GM21717 (cell line): ENCODE data around the gene BAIAP3.
"Not testable (repeated sequence)": the region's sequence is repeated elsewhere in the genome, so short reads cannot be mapped to it uniquely, and the experiment has no call there.

Experiments used
- ATAC-seq: cut with Tn5 transposase; IDR thresholded peaks from one replicate; pipeline ENCODE4 v1.9.1; 2021; ENCODE audit warnings: mild to moderate bottlenecking, moderate library complexity; ENCODE audit not compliant: unreplicated experiment

BAIAP3 gene, protein sequence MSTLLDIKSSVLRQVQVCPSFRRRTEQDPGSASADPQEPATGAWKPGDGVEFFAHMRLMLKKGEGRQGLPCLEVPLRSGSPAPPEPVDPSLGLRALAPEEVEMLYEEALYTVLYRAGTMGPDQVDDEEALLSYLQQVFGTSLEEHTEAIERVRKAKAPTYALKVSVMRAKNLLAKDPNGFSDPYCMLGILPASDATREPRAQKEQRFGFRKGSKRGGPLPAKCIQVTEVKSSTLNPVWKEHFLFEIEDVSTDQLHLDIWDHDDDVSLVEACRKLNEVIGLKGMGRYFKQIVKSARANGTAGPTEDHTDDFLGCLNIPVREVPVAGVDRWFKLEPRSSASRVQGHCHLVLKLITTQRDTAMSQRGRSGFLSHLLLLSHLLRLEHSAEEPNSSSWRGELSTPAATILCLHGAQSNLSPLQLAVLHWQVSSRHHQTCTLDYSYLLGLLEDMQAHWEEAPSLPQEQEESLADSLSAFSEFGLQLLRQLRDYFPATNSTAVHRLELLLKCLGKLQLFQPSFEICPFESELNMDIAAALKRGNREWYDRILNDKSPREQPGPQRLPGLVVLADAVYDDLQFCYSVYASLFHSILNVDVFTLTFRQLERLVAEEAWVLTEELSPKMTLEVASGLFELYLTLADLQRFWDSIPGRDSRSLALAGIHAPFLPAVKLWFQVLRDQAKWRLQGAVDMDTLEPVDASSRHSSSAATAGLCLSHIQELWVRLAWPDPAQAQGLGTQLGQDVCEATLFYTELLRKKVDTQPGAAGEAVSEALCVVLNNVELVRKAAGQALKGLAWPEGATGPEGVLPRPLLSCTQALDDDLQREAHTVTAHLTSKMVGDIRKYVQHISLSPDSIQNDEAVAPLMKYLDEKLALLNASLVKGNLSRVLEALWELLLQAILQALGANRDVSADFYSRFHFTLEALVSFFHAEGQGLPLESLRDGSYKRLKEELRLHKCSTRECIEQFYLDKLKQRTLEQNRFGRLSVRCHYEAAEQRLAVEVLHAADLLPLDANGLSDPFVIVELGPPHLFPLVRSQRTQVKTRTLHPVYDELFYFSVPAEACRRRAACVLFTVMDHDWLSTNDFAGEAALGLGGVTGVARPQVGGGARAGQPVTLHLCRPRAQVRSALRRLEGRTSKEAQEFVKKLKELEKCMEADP

DNA sequence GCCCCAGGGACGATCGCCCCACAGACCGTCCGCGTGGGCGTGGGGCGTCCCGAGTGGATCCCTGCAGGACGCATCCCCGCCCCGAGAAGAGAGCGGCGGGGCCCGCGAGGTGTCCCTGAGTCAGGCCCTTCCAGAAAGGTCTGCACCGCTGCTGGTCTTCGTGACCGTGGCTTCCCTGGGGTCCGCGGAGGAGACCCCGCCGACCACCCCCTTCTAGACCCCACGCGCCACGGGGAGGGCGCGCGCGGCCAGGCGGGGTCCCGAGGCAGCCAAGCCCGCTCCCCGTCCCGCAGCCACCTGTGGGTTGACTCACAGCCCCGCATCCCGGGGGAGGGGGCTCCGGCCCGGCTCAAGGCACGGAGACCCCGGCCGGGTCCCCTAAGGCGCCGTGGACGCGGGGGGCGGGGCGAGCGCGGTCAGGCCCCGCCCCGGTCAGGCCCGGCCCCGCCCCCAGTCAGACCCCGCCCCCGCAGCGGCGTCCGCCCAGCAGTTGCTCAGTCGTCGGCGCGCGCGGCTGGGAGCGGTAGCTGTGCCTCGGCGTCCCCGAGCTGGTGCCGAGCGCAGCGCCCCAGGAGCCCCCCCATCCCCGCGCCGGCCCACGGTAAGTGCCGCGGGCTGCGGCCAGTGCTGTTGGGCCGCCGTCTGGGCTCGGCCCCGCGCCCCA is at the start of gene BAIAP3:
Gene BAIAP3 (plus strand): TSS at position 497 of the 664 bp plus-strand sequence. CDS start 4,905 bp downstream, outside the sequence.
- ATAC-seq: no peak

DNA sequence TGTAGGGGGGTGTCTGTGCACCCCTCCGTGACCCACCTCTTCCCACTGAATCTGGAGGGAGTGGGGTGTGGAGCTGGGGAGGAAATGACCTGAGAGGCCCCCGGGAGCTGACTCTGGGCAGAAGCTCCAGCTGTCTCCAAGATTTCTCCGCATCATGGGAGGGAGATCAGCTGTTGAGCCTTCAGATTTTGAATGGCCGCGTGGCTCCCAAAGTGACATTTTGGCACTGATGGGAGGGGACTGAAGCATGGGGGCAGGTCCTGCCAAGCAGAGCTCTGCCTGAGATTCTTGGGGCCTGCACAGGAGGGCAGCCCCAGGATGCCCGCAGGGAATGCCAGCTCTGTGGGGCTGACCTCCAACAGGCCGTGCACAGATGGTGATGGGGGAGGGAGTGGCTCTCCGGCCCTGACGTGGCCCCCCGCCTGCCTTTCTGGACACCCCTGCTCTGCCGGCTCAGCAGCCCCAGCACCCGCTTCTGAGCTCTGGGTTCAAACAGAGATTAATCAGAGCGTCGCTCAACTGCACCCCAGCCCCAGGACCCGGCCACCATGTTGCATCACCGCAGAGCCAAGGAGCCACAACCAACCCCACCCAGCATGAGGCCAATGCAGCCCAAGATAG is 49.3 kb upstream of the BAIAP3 start:
- ATAC-seq: no peak

DNA sequence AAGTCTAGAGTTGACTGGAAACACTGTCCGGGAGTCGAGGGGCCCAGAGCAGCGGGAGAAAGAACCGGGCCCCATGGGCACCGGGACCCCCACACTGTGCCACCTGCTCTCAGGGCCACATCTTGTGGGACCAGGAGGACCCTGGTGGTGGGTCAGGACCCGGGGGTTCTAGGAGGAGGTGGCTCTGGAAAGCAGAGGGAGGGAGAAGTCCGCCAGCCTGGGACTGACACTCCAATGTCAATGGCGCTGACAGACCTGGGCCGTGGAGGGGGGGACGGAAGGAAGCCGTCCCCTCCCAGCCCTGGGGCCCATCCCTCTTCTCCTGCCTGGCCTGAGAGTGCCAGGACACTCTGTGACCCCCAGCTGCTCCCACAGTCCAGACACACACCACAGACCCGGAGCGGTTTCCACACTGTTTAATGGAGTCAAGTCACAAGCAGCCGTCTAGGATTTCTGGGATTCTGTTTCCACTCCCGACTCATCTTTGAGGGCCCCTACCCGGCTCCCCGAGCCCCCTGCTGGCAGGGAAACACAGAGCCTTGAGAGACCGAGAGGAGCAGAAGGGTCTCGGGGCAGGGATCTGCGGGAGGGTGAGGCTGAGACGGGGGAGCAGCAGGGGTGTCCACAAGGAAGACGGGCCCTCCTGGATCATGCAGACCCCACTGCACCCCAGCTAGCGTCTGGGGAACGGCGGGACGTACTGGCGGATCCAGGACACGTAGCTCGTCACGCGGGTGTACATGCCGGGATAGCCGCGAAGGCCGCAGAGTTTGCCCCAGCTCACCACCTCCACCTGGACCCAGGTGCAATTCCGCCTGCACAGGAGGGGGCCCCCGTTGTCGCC is 47.6 kb upstream of the BAIAP3 start:
- ATAC-seq: no peak

DNA sequence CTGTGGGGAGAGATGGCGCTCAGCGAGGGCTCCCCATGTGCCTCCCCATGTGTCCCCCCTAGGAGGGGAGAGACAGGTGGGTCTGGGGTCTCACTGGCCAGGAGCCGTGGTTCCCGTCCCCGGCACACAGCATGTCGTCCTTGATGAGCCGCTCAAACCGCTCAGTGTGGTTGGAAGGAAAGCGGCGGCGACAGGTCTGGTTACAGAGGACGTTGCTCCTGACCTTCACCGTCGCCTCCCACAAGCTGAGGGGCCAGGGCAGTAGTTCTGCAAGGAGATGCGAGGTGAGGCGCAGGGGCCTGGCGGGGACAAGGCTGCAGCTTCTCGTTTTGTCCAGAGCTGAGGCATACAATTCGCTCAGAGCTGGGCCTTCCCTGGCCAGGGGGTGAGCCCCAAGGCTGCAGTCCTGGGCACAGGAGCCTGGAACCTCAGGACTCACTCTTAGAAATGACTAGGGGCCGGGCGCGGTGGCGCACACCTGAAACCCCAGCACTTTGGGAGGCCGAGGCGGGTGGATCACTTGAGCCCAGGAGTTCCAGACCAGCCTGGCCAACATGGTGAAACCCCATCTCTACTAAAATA is 46.8 kb upstream of the BAIAP3 start:
- ATAC-seq: no peak

DNA sequence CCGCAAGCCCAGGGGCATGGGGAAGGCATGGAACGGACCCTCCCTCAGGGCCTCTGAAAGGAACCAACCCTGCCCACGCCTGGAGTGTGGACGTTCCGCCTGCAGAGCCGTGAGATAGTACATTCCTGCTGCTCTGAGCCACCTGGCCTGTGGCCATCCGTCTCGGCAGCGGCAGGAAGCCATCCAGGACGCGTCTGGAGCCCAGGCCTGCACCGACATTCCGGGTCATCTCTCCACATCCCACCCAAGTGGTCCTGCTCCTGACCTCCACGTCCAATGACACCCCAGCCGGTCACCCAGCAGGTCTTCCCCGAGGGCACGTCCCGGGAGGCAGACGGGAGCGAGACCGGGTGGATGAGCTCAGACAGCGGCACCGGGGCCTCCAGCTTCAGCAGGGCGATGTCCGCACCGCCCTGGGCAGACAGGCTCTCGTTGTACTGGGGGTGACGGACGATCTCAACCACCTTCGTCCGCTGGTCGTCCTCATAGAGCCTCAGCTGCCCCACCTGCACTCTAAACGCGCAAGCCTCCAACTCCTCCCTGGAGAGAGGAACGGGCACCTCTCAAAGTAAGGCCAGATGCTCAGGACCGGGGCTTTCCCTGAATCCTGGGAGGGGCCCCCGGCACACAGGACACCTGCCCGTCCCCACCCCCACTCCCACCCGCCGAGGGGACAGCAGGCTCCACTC is 45.3 kb upstream of the BAIAP3 start:
- ATAC-seq: no peak

DNA sequence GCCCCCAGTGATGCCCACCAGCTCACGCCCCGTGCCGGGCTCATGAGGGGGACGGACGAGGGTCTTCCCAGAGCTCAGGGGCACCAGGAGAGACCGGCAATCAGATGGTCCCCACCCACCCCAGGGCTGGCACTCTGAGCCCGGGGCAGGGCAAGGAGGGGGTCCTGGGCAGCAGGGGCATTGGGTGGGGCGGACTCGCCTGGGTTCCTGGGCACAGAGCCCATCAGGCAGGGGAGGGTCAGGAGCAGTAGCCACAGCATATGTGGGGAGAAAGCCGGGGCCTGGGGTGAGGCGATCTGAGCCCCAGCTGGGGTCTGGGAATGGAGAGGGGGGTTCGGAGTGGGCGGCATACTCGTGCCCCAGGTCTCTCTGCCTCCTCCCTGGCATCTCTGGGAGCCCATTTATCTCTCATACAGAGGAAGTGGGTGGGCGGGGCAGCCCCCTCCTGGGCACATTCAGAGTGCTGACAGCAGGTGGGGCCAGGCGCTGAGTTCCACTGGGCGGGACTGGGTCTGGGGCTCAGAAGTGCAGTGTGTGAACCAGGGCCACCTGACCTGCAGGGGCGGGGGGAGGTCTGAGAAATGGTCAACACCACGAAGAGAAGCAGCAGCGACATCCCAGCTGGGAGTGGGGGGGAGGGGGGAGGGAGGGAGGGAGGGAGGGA is 44.5 kb upstream of the BAIAP3 start:
- ATAC-seq: no peak

DNA sequence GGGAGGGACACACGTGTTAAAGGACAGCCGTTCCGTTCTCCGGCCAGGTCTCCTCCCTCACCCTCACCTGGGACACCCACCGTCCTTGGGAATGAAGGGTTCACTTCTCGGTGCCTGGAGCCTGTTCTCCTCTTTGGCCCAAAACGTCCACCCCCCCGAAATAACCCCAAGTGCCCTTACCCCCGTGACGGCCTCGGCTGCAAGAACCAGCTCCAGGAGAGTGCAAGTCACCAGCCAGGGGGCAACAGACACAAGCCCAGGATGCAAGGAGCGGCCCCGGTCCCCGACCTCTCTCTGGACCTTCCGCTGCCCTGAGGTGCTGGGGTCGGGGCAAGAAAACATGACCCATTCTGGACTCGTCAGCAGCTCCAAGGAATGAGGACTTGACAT is 44.0 kb upstream of the BAIAP3 start:
- ATAC-seq: no peak

DNA sequence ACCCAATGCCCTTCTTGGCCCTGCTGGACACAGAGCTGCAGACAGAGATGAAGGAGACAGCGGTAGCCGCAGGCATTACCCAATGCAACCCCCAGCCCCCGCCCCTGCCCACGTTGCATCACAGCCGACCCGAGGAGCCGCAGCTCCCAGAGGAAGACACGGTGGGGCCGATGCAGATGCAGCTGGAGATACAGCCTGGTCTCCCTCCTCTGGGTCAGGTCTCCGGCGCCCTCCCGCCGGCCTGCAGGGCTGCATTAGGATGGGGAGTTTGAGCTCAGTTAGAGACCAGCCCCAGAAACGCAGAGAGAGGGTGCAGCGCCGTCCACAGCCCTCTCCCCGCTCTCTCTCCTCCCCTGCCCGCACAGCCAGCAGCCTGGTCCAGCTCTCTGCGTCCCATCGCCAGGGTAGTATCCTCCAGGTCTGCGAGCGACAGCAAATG is 43.4 kb upstream of the BAIAP3 start:
- no peak for ATAC-seq

DNA sequence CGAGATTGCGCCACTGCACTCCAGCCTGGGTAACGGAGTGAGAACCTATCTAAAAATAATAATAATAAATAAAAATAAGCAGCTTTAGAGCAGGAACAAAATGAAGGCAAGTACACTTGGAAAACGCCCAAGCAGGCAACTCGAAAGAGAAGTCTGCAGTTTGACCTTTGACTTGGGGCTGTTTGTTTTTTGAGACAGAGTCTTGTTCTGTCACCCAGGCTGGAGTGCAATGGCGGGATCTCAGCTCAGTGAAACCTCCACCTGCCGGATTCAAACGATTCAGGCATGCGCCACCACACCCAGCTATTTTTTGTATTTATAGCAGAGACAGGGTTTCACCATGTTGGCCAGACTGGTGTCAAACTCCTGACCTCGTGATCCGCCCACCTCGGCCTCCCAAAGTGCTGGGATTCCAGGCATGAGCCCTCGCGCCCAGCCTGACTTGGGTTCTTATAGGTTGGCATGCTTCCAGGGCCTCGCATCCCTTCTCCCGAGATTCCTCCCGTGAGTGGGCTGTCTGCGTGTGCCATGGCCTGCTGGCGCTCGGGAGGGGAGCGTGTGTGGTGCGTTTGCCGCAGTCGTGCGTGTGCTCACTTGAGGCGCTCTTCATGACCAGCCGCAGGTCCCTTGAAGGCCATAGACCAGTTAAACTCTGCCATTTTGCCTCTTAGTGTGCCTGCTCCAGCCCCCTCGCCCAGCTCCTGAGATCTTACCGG is 42.4 kb upstream of the BAIAP3 start:
- ATAC-seq: no peak

DNA sequence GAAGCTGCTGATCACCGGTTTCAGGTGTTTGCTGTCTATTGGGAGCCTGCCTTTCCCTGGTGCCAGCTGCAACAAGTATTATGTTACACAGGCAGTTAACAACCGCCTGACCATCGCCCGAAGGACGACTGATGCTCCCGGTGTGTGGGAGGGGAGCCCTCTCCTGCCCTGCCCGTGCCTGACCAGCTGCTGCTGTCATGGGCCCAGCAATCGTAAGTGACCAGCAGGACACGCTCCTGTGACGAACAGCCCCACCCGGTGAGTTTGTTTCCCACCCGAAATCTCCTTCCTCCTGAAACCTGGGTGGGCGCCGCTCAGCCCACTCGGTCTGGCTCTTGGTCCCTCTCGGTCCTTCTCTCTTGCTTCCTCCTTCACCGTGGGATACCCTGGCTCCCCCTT is 41.9 kb upstream of the BAIAP3 start:
- ATAC-seq: no peak

DNA sequence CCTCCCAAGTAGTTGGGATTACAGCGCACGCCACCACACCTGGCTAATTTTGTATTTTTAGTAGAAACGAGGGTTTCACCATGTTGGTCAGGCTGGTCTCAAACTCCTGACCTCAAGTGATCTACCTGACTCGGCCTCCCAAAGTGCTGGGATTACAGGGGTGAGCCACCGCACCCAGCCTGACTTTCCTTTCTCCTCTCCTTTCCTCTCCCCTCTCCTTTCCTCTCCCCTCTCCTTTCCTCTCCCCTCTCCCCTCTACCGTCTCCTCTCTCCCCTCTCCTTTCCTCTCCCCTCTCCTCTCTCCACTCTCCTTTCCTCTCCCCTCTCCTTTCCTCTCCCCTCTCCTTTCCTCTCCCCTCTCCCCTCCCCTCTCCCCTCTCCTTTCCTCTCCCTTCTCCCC is 41.2 kb upstream of the BAIAP3 start:
- ATAC-seq: not testable (repeated sequence)

DNA sequence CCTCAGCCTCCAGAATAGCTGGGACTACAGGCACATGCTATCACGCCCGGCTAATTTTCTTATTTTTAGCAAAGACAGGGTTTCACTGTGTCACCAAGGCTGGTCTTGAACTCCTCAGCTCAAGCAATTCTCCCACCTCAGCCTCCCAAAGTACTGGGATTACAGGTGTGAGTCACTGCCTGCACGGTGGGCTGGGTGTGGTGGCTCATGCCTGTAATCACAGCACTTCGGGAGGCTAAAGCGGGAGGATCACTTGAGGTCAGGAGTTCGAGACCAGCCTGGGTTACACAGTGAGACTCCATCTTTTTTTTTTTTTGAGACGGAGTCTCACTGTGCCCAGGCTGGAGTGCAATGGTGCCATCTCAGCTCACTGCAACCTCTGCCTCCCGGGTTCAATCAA is 40.6 kb upstream of the BAIAP3 start:
- not testable (repeated sequence) for ATAC-seq

DNA sequence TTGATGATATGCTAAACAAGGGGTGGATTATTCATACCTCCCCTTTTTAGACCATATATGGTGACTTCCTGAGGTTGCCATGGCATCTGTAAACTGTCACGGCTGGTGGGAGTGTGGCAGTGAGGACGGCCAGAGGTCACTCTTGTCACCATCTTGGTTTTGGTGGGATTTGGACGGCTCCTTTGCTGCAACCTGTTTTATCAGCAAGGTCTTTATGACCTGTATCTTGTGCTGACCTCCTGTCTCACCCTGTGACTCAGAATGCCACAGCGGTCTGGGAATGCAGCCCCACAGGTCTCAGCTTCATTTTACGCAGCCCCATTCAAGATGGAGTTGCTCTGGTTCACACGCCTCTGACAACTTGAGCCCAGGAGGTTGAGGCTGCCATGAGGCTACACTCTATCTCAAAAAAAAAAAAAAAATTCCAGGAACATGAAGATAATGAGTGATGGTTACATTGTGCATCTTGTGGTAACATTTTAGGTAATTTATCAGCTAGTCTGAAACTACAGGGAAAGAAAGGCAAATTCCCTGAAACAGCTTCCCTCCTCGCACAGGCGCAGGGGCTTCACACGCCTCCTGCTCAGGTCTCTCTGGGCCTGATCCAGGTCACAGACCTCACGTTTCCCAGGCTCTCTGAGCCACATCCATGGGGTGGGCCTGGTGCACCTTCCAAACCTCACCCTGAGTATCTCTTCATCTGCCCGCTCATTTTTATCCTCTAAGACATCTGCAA is 39.4 kb upstream of the BAIAP3 start:
- no peak for ATAC-seq

DNA sequence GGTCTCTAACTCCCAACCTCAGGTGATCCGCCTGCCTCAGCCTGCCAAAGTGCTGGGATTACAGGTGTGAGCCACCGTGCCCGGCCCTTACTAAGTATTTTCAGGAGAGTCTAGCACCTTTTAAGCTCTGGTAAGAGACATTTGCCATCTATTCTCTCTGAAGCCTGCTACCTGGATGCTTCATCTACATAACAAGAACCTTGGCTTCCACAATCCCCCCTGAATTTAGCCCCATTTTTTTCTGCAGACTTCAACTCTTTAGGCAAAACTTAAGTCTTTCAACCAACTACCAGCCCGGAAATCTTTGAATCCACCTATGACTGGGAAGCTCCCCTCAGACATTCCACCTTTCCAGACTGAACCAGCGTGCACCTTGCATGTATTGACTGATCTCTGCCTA is 38.0 kb upstream of the BAIAP3 start:
- ATAC-seq: no peak

DNA sequence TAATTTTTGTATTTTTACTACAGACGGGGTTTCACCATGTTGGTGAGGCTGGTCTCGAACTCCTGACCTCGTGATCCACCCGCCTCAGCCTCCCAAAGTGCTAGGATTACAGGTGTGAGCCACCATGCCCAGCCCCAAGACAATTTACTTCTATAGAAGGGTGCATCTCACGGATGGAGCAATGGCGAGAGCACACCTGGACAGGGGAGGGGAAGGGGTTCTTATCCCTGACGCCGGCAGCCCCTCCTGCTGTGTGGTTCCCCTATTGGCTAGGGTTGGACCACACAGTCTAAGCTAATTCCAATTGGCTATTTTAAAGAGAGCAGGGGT is 36.8 kb upstream of the BAIAP3 start:
- ATAC-seq: not testable (repeated sequence)

DNA sequence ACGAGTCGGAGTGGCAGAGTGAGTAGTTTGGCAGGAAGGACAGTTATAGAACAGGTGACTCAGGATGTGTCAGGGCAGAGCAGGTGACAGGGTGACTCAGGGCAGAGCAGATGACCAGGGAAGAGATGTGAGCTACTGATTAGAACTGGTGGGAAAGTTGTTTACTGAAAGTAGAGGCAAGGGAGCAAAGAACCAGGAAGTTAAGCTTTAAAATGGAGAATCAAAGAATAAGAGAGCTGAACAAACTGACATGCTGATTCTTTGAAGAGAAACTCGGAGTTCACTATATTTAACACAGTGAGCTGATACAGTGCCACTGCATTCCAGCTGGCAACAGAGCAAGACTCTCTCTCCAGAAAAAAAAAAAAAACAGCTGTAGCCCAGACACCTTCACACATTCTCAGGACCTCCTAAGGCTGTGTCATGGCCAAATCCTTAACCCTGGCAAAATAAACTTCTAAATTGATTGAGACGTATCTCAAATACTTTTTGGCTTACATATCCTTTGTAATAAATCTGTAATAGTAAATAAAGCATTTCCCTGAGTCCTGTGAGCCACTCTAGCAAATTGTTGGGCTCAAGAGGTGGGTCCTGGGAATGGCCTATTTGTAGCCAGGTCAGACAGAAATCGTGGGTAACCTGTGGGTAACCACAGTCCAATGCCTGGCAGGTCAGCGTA is 36.3 kb upstream of the BAIAP3 start:
- no peak for ATAC-seq
